Dermis microvascular lymphatic vessel endothelial cell (primary cell): ENCODE data around the gene RCBTB2. TPM values are rescaled to one million over a fixed set of nuclear protein-coding genes. Genes with fewer than 3 reads are reported as not detected.

Experiments used
- DNase-seq, 2 donors: peaks; one replicate each; pipeline versions ENCODE4 v3.0.0 to v3.0.0-alpha.2; 2010; ENCODE audit warnings: low read depth in 2 of 2
- total RNA-seq: library from RNA; depleted of rRNA; stranded (reverse); fragments of >200 nt; gene quantifications from 2 replicates; pipeline ENCODE4 v1.2.1, GENCODE V29; 2014

Gene RCBTB2
- total RNA-seq, 1 donor from 2014 or later: 9.6 TPM

GRCh38 chr13:48563626-48564025 lies 30.7 kb upstream of the RCBTB2 start:
- DNase-seq: peak; percentile 73 to 75

- DNase-seq: no peak
Observed at GRCh38 chr13:48562296-48563066, 29.6 kb upstream of the RCBTB2 start.

- no peak for DNase-seq
Observed at GRCh38 chr13:48561466-48562235, 28.8 kb upstream of the RCBTB2 start.

- no peak for DNase-seq
Observed at GRCh38 chr13:48560657-48561337, 27.9 kb upstream of the RCBTB2 start.

GRCh38 chr13:48559638-48560320 lies 26.9 kb upstream of the RCBTB2 start:
- DNase-seq: no peak

- no peak for DNase-seq
Observed at GRCh38 chr13:48556817-48557216, 23.9 kb upstream of the RCBTB2 start.

- no peak for DNase-seq
Observed at GRCh38 chr13:48555441-48555840, 22.6 kb upstream of the RCBTB2 start.

GRCh38 chr13:48551329-48551728 lies 18.4 kb upstream of the RCBTB2 start:
- no peak for DNase-seq

GRCh38 chr13:48549658-48550057 lies 16.8 kb upstream of the RCBTB2 start:
- no peak for DNase-seq

- DNase-seq: no peak
Observed at GRCh38 chr13:48547663-48548092, 14.8 kb upstream of the RCBTB2 start.

- no peak for DNase-seq
Observed at GRCh38 chr13:48545608-48546007, 12.7 kb upstream of the RCBTB2 start.

GRCh38 chr13:48542581-48543341 lies 9.9 kb upstream of the RCBTB2 start:
- DNase-seq: peak; percentile 36 to 69

GRCh38 chr13:48542138-48542537 lies 9.3 kb upstream of the RCBTB2 start:
- DNase-seq: no peak

- DNase-seq: no peak
Observed at GRCh38 chr13:48539550-48539949, 6.7 kb upstream of the RCBTB2 start.

GRCh38 chr13:48536621-48537250 lies 3.9 kb upstream of the RCBTB2 start:
- no peak for DNase-seq

- DNase-seq: no peak
Observed at GRCh38 chr13:48535766-48536165, 2.9 kb upstream of the RCBTB2 start.

- DNase-seq: no peak
Observed at GRCh38 chr13:48534911-48535501, 2.1 kb upstream of the RCBTB2 start.

- DNase-seq: no peak
Observed at GRCh38 chr13:48533961-48534600, 1.2 kb upstream of the RCBTB2 start.

GRCh38 chr13:48532256-48532505 lies 699 bp downstream of the RCBTB2 start:
- DNase-seq: no peak
